Hematopoietic multipotent progenitor cell treated with erythropoietin and hydrocortisone succinate and interleukin-3 and kit ligand, for 8 days (in vitro differentiated cells): ENCODE results near the gene LAMTOR3.
"Not testable (repeated sequence)": the region's sequence is repeated elsewhere in the genome, so short reads cannot be mapped to it uniquely, and the experiment has no call there.

Experiments
- DNase-seq: peaks from one replicate; pipeline ENCODE4 v3.0.0-alpha.2; 2015

Gene LAMTOR3

DNA sequence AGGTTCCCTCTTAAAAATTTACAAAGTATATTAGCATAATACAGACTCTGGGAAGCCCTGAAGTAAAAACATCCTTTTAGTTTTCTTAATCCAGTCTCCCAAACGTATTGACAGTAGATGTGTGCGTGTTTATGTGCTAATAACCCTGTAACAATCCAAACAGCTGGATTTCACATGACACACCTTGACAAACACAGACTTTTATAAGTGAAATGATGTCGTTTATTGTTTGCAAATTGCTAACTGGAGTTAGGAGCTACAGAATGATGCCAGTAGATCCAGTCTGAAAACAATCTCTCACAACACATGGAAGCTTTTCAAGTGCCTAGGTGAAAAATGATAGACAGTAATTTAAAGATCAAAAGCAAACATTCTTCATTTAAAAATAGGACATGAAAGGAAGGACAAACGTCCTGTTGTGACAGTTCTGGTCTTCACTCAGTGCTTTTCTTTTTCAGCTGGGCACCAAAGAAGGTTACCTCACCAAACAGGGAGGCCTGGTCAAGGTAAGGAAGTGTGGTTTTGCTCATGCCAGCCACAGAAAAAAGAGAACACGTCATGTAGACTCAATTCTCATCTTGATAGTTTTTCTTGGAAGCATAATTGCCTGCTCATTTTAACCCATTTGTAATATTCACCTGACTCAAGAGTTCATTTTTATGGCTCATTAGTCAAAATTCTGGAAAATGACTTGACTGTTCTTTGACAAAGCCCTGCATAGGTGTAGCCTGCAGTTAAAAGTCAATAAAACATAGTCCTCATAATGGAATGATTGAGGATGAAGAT, 32.9 kb downstream of the LAMTOR3 start:
- DNase-seq, result no peak

- DNase-seq, result no peak
These were observed 33.7 kb downstream of the LAMTOR3 start for GRCh38 chr4:99860521-99860920.

- no peak for DNase-seq
These were observed 34.6 kb downstream of the LAMTOR3 start for GRCh38 chr4:99859618-99860017.

DNA sequence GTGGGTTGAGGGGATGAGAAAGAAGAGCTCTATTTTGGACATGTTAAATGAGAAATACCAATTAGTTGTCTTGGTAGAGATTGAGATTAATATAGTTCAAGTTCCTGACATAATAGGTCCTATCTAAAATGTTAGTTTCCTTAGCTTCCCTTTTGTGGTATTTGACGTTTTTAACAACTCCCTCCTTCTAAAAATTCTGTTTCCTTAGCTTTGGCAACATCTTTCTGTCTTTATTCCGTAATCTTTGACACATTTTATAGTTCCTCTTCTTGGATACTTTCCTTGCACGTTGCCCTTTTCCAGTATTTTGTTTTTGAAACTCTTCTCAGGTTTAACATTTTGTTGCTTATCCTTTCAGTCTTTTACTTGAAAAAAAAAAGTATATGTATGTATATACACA, 36.9 kb downstream of the LAMTOR3 start:
- DNase-seq, result no peak

- no peak for DNase-seq
These were observed 38.1 kb downstream of the LAMTOR3 start for GRCh38 chr4:99856166-99856565.

- peak; percentile 7 for DNase-seq
These were observed 38.5 kb downstream of the LAMTOR3 start for GRCh38 chr4:99855678-99856077.

GRCh38 chr4:99853999-99854398, 40.2 kb downstream of the LAMTOR3 start:
- no peak for DNase-seq

GRCh38 chr4:99853190-99853589, 41.0 kb downstream of the LAMTOR3 start:
- DNase-seq, result no peak

- DNase-seq, result no peak
These were observed 42.0 kb downstream of the LAMTOR3 start for GRCh38 chr4:99852199-99852749.

- DNase-seq, result no peak
These were observed 45.6 kb downstream of the LAMTOR3 start for GRCh38 chr4:99848591-99849001.

DNA sequence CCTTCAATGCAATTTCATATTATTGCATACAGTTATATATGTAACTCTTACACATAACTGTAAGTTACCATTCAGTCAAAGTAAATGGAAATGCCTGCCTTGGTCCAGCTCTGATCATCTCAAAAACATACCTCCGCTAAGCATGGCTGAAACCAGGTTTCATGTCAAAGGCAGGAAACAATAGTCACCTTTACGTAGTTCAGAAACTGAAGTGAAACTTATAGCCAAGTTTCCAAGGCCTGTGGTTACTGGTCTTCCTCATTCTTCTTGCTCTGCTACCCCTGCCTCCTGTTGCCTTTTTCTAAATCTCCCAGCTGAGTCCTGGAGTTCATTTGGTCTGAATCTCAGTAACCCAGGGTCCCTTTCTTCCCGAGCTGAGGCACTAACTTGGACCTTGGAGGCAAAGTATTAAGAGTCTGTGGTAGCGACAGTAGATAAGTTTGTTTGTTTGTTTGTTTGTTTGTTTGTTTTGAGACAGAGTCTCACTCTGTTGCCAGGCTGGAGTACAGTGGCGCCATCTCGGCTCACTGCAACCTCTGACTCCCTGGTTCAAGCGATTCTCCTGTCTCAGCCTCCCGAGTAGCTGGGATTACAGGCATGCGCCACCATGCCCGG, 46.8 kb downstream of the LAMTOR3 start:
- no peak for DNase-seq

DNA sequence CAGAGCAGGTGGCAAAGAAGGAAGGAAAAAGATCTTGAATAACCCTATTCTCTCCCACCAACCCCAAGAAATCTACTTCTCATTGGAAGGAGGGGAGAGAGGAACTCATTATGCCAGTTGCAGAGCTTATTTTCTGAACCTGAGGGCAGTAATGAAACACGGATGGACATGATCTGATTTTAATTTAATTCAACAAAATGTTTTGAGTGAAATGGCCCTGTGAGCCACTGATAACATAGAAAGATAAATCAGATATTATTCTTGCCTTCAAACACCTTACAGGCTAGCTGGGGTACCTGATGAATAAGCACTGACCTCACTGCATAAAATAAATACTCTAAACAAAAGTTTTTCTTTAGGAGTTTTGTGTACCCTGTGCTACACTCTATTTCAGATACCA, 47.3 kb downstream of the LAMTOR3 start:
- DNase-seq, result no peak

DNA sequence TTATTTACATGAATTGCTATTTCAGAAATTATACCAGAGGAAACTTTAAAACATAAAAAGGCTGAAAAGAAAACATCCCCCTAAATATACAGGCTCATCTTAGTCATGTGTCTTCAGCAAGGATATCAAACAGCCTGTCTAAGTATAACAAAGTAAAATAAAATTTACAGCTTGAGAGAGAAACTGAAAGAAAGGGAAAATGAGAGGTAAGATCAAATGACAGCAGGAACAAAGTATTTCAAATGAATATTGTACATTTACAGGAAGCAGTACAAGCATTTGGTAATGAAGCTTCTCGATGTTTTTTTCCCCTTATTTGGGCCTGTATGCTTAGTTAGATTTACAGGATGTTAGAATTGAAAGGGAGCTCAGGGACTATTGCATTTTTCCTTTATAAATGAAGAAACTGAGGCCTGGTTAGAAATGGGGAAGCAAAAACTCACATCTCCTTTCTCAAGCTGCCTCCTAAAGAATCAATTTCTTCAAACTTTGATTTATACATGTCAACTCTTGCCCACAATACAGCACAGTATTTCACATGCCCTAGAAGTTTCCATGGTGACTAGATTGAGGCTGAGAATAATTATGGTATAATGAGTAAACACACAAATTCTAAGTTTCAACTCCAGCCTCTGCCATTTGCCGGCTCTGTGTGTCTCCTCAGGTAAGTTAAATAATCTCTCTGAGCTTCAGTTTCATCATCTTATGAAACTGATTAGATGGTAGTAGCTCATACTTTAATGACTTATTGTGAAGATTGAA, 48.3 kb downstream of the LAMTOR3 start:
- DNase-seq, result no peak

GRCh38 chr4:99845179-99845578, 49.0 kb downstream of the LAMTOR3 start:
- no peak for DNase-seq

- DNase-seq, result no peak
These were observed 50.2 kb downstream of the LAMTOR3 start for GRCh38 chr4:99844048-99844447.

- DNase-seq, result no peak
These were observed 50.8 kb downstream of the LAMTOR3 start for GRCh38 chr4:99843413-99843812.

GRCh38 chr4:99841129-99841528, 53.1 kb downstream of the LAMTOR3 start:
- DNase-seq, result no peak

DNA sequence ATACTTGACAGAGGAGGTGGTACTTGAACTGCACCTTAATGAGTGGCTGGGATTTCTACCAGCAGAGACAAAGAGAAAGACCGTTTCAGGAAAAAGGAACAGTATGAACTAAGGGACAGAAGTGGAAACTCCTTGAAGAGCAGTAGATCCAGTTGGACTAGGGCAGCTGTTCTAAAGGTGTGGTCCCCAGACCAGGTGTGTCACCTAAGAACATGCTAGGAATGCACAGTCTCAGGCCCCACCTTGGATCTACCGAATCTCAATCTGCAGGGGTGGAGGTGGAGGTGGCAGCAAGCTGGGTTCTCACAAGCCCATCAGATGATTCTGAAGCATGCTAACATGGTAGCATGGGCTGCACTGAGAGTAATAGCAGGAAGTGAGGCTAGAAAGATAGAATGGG, 55.3 kb downstream of the LAMTOR3 start:
- no peak for DNase-seq

GRCh38 chr4:99835942-99836341, 58.3 kb downstream of the LAMTOR3 start:
- DNase-seq, result no peak

GRCh38 chr4:99834569-99834968, 59.7 kb downstream of the LAMTOR3 start:
- DNase-seq, result no peak

GRCh38 chr4:99833756-99834155, 60.5 kb downstream of the LAMTOR3 start:
- DNase-seq, result no peak

GRCh38 chr4:99832758-99833157, 61.5 kb downstream of the LAMTOR3 start:
- no peak for DNase-seq

GRCh38 chr4:99832321-99832720, 61.9 kb downstream of the LAMTOR3 start:
- no peak for DNase-seq

- DNase-seq, result not testable (repeated sequence)
These were observed 64.2 kb downstream of the LAMTOR3 start for GRCh38 chr4:99830051-99830450.
